Adrenal gland (tissue), 5 donors: ENCODE measurements around the gene SLC25A42.

ENCODE experiments used
- CTCF ChIP-seq, 6 experiments: fragments of 450-650 bp in 4 of 6; fragments of 200-600 bp in 2 of 6; sonication (generic) in 1 of 6; IDR thresholded peaks; 1 replicate in 5 of 6; 2 replicates in 1 of 6; pipeline versions ENCODE4 v1.5.1 to v1.8.0; 2016 to 2021; ENCODE audit warnings: antibody characterized with exemption in 6 of 6, mild to moderate bottlenecking in 2 of 6, moderate library complexity in 1 of 6
- POLR2A ChIP-seq, 2 donors: fragments of 450-650 bp; IDR thresholded peaks; one replicate each; pipeline ENCODE4 v1.6.1; 2017; ENCODE audit warnings: antibody characterized with exemption in 2 of 2, mild to moderate bottlenecking in 2 of 2, moderate library complexity in 1 of 2
- donor health status: DM: no; HTN: no; CAD: no.

- no peak for TF ChIP-seq CTCF (IDR thresholded peaks at IDR 0.05)
- TF ChIP-seq POLR2A (IDR thresholded peaks at IDR 0.05), result no peak
Observed at GRCh38 chr19:19033176-19033425, 30.7 kb upstream of the SLC25A42 start.
